ENCODE data around the gene NSF. TPM values are rescaled to one million over a fixed set of nuclear protein-coding genes. Genes with fewer than 3 reads are reported as not detected.

NSF gene
- total and polyA plus RNA-seq, 4 experiments from 2014 or later: 14.6 to 67.3 (median 43.9) TPM

GRCh38 chr17:46742565-46743270 is 152.2 kb downstream of the NSF start:
- Mint-ChIP-seq H3K36me3 (peaks cover 26 to 36% of the 10 kb centered on the region in 2 donors), H3K27ac (no peak overlapping the region), H3K4me1 (no peaks in the 10 kb centered on the region), H3K4me3 (no peak overlapping the region), H3K27me3 (no peaks in the 10 kb centered on the region), H3K9me3 (no peaks in the 10 kb centered on the region)
- ChIA-PET CTCF (ENCODE audit: partially characterized antibody) (interaction anchor here (1.3 kb wide), 1 partner anchor 10 kb away, joined by 3 read pairs; no protein-coding TSS in a partner anchor), POLR2A (ENCODE audit: partially characterized antibody) (no interaction called here)
- no peaks in the 10 kb centered on the region for H3K27me3 ChIP-seq (ENCODE audit: insufficient read depth, low read length)
- H3K4me3 ChIP-seq (ENCODE audit: low read length in 2 of 2): no peak overlapping the region
- no peaks in the 10 kb centered on the region for H3K36me3 ChIP-seq (ENCODE audit: insufficient read depth, low read length)
- no peak overlapping the region for H3K27ac ChIP-seq (ENCODE audit: low read depth, low read length)
- H3K4me1 ChIP-seq (ENCODE audit: insufficient read depth, low read length): no peaks in the 10 kb centered on the region
- intact Hi-C loops (cut with micrococcal nuclease): no loop called here
- DNase-seq: no peak
- H3K9me3 ChIP-seq (ENCODE audit: control insufficient read depth in 1 of 2, low read length in 2 of 2): no peaks in the 10 kb centered on the region

GRCh38 chr17:46744441-46744840 is 154.0 kb downstream of the NSF start:
- H3K36me3 Mint-ChIP-seq: peaks cover 28 to 46% of the 10 kb centered on the region in 2 donors
- CTCF ChIA-PET (ENCODE audit: partially characterized antibody): no interaction called here
- no peaks in the 10 kb centered on the region for H3K9me3 Mint-ChIP-seq

GRCh38 chr17:46745376-46745775 is 154.9 kb downstream of the NSF start:
- DNase-seq: no peak
- Mint-ChIP-seq H3K4me3 (no peak overlapping the region), H3K36me3 (peaks cover 28 to 48% of the 10 kb centered on the region in 2 donors), H3K27ac (no peak overlapping the region), H3K4me1 (no peaks in the 10 kb centered on the region), H3K9me3 (no peaks in the 10 kb centered on the region), H3K27me3 (no peaks in the 10 kb centered on the region)
- Histone ChIP-seq H3K4me3 (ENCODE audit: low read length in 2 of 2) (no peak overlapping the region), H3K36me3 (ENCODE audit: insufficient read depth, low read length) (peaks cover 6% of the 10 kb centered on the region), H3K27me3 (ENCODE audit: insufficient read depth, low read length) (no peaks in the 10 kb centered on the region), H3K4me1 (ENCODE audit: insufficient read depth, low read length) (no peaks in the 10 kb centered on the region), H3K27ac (ENCODE audit: low read depth, low read length) (no peak overlapping the region), H3K9me3 (ENCODE audit: control insufficient read depth in 1 of 2, low read length in 2 of 2) (no peaks in the 10 kb centered on the region)
- POLR2A ChIA-PET (ENCODE audit: partially characterized antibody): no interaction called here
- CTCF ChIA-PET (ENCODE audit: partially characterized antibody): no interaction called here
- intact Hi-C loops (cut with micrococcal nuclease): no loop called here

More at GRCh38 chr17:46744441-46744840, 154.0 kb downstream of the NSF start:
- Histone ChIP-seq H3K4me3 (ENCODE audit: low read length in 2 of 2) (no peak overlapping the region), H3K27ac (ENCODE audit: low read depth, low read length) (no peak overlapping the region), H3K4me1 (ENCODE audit: insufficient read depth, low read length) (no peaks in the 10 kb centered on the region), H3K9me3 (ENCODE audit: control insufficient read depth in 1 of 2, low read length in 2 of 2) (no peaks in the 10 kb centered on the region), H3K36me3 (ENCODE audit: insufficient read depth, low read length) (peaks cover 6% of the 10 kb centered on the region), H3K27me3 (ENCODE audit: insufficient read depth, low read length) (no peaks in the 10 kb centered on the region)
- H3K27ac Mint-ChIP-seq: no peak overlapping the region
- no peaks in the 10 kb centered on the region for H3K4me1 Mint-ChIP-seq
- intact Hi-C loops (cut with micrococcal nuclease): no loop called here
- H3K27me3 Mint-ChIP-seq: no peaks in the 10 kb centered on the region
- POLR2A ChIA-PET (ENCODE audit: partially characterized antibody): no interaction called here
- H3K4me3 Mint-ChIP-seq: no peak overlapping the region
- DNase-seq: no peak

- intact Hi-C loops (cut with micrococcal nuclease): no loop called here
- Histone ChIP-seq H3K9me3 (ENCODE audit: control insufficient read depth in 1 of 2, low read length in 2 of 2) (no peaks in the 10 kb centered on the region), H3K4me3 (ENCODE audit: low read length in 2 of 2) (no peak overlapping the region), H3K27me3 (ENCODE audit: insufficient read depth, low read length) (no peaks in the 10 kb centered on the region), H3K36me3 (ENCODE audit: insufficient read depth, low read length) (peaks cover 22% of the 10 kb centered on the region), H3K4me1 (ENCODE audit: insufficient read depth, low read length) (no peaks in the 10 kb centered on the region), H3K27ac (ENCODE audit: low read depth, low read length) (no peak overlapping the region)
- ChIA-PET POLR2A (ENCODE audit: partially characterized antibody) (no interaction called here), CTCF (ENCODE audit: partially characterized antibody) (interaction anchor here (1.0 kb wide), 1 partner anchor 191 kb away, joined by 3 read pairs; no protein-coding TSS in a partner anchor)
- no peak overlapping the region for H3K4me3 Mint-ChIP-seq
- H3K4me1 Mint-ChIP-seq: peaks cover 0 to 2% (median 0%) of the 10 kb centered on the region in 4 donors
- DNase-seq: no peak
- no peaks in the 10 kb centered on the region for H3K27me3 Mint-ChIP-seq
- H3K36me3 Mint-ChIP-seq: peaks cover 45 to 65% of the 10 kb centered on the region in 2 donors
- no peak overlapping the region for H3K27ac Mint-ChIP-seq
- no peaks in the 10 kb centered on the region for H3K9me3 Mint-ChIP-seq
Observed at GRCh38 chr17:46751425-46751824, 161.0 kb downstream of the NSF start.

- intact Hi-C loops (cut with micrococcal nuclease): no loop called here
- Histone ChIP-seq H3K27me3 (ENCODE audit: insufficient read depth, low read length) (no peaks in the 10 kb centered on the region), H3K36me3 (ENCODE audit: insufficient read depth, low read length) (peaks cover 18% of the 10 kb centered on the region), H3K4me1 (ENCODE audit: insufficient read depth, low read length) (no peaks in the 10 kb centered on the region), H3K27ac (ENCODE audit: low read depth, low read length) (no peak overlapping the region), H3K4me3 (ENCODE audit: low read length in 2 of 2) (no peak overlapping the region), H3K9me3 (ENCODE audit: control insufficient read depth in 1 of 2, low read length in 2 of 2) (no peaks in the 10 kb centered on the region)
- Mint-ChIP-seq H3K27ac (no peak overlapping the region), H3K4me3 (no peak overlapping the region), H3K36me3 (peaks cover 51 to 68% of the 10 kb centered on the region in 2 donors), H3K9me3 (no peaks in the 10 kb centered on the region), H3K27me3 (no peaks in the 10 kb centered on the region), H3K4me1 (peaks cover 0 to 2% (median 0%) of the 10 kb centered on the region in 4 donors)
- no peak for DNase-seq
- CTCF ChIA-PET (ENCODE audit: partially characterized antibody): interaction anchor here (1.1 to 1.5 kb wide), 2 partner anchors 11 to 19 kb away, joined by 3 read pairs; no protein-coding TSS in a partner anchor
- POLR2A ChIA-PET (ENCODE audit: partially characterized antibody): interaction anchor here (0.6 kb wide), 1 partner anchor 695 kb away, joined by 3 read pairs; no protein-coding TSS in a partner anchor
Observed at GRCh38 chr17:46753776-46754175, 163.3 kb downstream of the NSF start.

- Histone ChIP-seq H3K9me3 (ENCODE audit: control insufficient read depth in 1 of 2, low read length in 2 of 2) (no peaks in the 10 kb centered on the region), H3K27me3 (ENCODE audit: insufficient read depth, low read length) (no peaks in the 10 kb centered on the region), H3K27ac (ENCODE audit: low read depth, low read length) (no peak overlapping the region), H3K4me1 (ENCODE audit: insufficient read depth, low read length) (no peaks in the 10 kb centered on the region), H3K36me3 (ENCODE audit: insufficient read depth, low read length) (peaks cover 16% of the 10 kb centered on the region), H3K4me3 (ENCODE audit: low read length in 2 of 2) (no peak overlapping the region)
- Mint-ChIP-seq H3K27ac (no peak overlapping the region), H3K27me3 (no peaks in the 10 kb centered on the region), H3K4me3 (no peak overlapping the region), H3K9me3 (no peaks in the 10 kb centered on the region), H3K4me1 (peaks cover 0 to 2% (median 0%) of the 10 kb centered on the region in 4 donors), H3K36me3 (peaks cover 55 to 64% of the 10 kb centered on the region in 2 donors)
- DNase-seq: no peak
- intact Hi-C loops (cut with micrococcal nuclease): no loop called here
- ChIA-PET CTCF (ENCODE audit: partially characterized antibody) (no interaction called here), POLR2A (ENCODE audit: partially characterized antibody) (no interaction called here)
Observed at GRCh38 chr17:46756081-46756735, 165.7 kb downstream of the NSF start.

- H3K36me3 Mint-ChIP-seq: peaks cover 52 to 58% of the 10 kb centered on the region in 2 donors
- POLR2A ChIA-PET (ENCODE audit: partially characterized antibody): no interaction called here
Observed at GRCh38 chr17:46756861-46757260, 166.4 kb downstream of the NSF start.

More at GRCh38 chr17:46756861-46757260, 166.4 kb downstream of the NSF start:
- intact Hi-C loops (cut with micrococcal nuclease): no loop called here
- Histone ChIP-seq H3K36me3 (ENCODE audit: insufficient read depth, low read length) (peaks cover 13% of the 10 kb centered on the region), H3K27ac (ENCODE audit: low read depth, low read length) (no peak overlapping the region), H3K9me3 (ENCODE audit: control insufficient read depth in 1 of 2, low read length in 2 of 2) (no peaks in the 10 kb centered on the region), H3K27me3 (ENCODE audit: insufficient read depth, low read length) (no peaks in the 10 kb centered on the region), H3K4me3 (ENCODE audit: low read length in 2 of 2) (no peak overlapping the region), H3K4me1 (ENCODE audit: insufficient read depth, low read length) (no peaks in the 10 kb centered on the region)
- Mint-ChIP-seq H3K9me3 (no peaks in the 10 kb centered on the region), H3K4me1 (peaks cover 0 to 2% (median 0%) of the 10 kb centered on the region in 4 donors), H3K27ac (peak overlapping the region in 2 of 7 donors; percentile 59 to 77), H3K4me3 (no peak overlapping the region), H3K27me3 (no peaks in the 10 kb centered on the region)
- no peak for DNase-seq
- CTCF ChIA-PET (ENCODE audit: partially characterized antibody): no interaction called here

Measured in CD4-positive, alpha-beta memory T cell (primary cell).